Activated CD8-positive, alpha-beta memory T cell treated with anti-CD3 and anti-CD28 coated beads, Interleukin-2, amount 50 U/mL, for 24 hours (primary cell): ENCODE results near the gene IQSEC2.

ENCODE experiments used
- DNase-seq: peaks from one replicate; pipeline ENCODE4 v3.0.0-alpha.2; 2020; ENCODE audit errors: extremely low read depth

The IQSEC2 gene

DNA sequence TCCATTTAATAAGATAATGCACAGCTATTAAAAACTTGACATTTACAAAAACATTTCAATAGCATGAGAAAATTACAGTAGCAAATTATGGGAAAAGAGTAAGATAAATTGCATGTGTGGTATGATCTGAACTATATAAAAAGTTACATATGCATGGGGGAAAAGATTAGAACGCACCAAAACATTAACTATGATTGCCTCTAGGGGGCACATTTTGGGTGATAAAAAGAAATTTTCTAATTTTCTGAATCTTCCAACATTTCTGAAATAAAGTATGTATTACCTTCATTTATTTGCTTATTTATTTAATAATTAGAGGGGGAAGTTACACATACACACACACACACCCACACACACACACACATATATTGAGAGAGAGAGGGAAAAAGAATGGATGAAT, 36.8 kb downstream of the IQSEC2 start:
- DNase-seq: no peak

GRCh38 chrX:53242310-53242709, 39.1 kb downstream of the IQSEC2 start:
- no peak for DNase-seq

DNA sequence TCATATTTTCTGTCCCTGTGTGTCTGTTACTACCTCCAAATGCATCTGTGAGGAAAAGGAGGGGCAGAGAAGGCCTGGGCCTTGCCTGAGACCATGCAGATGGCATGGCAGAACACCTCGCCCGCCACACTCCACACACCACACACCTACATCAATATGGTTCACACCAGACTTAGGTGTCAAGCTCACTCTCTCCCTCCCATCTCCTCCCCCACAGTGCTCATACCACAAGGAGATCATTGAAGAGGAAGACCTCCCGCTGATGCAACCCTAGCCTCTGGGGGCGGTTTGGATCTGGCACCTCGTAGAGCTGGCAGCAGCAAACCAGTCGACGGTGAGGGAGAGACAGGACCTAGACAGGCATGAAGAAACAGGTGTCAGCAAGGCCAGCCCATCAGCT, 39.8 kb downstream of the IQSEC2 start:
- no peak for DNase-seq

DNA sequence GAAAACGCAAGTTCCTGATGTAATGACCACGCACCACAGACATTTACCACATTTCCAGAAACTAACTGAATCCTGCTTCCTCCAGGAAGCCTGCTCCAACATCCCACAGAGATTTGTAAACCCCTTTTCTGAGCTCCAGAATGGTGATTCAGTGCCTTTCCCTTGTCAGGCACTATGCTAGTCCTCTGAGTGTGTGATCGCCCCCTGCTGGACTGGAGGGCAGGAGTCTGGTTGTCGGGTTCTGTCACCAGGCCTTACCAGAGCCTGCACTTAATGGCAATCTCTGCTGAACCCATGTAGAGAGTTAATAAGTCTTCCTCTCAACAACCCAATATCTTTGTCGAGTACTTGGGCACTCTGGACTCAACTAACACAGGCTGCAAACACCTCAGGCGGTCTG, 41.9 kb downstream of the IQSEC2 start:
- DNase-seq: no peak

DNA sequence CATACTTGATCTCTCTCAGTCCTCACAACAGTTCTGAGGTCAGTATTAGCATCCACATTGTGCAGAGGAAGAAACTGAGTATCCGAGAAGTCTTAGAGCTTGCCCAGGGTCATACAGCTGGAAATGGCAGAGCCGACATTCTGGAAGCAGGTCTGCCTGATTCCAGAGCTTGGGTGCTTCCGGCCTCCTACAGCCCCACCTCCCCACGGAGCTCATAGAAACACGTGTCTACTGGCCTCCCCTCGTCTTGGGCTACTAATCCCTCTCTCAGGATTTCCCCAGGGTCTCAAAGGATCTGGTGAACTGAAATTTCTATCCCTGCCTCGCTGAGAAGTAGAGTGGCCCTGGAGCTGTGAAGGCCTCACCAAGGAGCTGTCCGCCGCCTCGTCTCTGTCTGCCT, 44.3 kb downstream of the IQSEC2 start:
- no peak for DNase-seq

DNA sequence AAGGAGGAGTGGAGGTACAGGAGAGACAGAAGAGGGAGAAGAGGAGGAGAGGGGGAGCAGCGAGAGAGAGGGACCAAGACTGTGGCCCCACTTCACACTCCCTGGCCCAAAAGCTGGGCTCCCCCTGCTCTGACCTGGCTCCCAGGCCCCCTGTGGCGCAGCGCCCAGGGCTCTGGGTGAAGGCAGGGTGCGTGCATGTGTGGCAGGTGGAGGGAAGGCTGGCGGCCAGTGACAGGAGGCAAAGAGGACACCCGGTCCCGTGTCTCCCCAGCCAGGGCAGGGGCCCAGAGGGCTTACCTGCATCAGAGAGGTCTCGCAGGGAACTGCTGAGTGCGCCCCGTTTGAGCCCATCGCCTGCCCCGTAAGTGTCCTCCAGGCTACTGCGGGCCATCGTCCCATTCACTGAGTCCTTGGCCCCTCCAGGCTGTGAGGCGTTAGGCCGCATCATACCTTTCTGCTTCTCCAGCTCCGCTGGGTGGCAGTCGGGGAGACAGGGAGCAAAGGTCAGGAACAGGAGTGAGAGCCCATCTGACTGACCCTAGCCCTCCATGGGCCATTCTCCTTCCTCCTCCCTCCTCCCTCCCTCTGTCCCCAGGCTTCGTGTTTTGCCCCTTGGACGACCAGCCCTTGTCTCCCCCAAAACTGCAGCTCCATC, 45.2 kb downstream of the IQSEC2 start:
- DNase-seq: no peak

GRCh38 chrX:53235566-53235965, 45.8 kb downstream of the IQSEC2 start:
- no peak for DNase-seq

DNA sequence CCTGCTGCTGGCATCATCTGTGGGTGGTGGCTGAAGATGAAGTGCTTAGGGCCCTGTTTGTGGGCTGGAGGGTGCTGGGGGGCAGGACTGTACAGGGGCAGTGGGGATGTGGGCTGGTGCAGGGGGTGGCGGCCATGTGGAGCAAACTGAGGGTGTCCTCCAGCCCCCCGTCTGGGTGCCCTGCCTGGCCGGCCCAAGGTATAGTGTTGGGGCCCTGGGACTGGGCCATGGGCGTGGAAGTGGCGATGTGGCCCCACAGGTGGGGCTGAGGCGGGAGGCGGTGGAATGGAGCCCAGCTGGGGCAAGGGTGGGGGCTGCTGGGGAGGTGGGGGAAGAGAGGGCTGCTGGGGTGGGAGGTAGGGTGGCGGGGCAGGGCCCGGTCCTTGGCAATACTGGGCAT, 46.9 kb downstream of the IQSEC2 start:
- no peak for DNase-seq

- DNase-seq: no peak
Observed at GRCh38 chrX:53233536-53233935, 47.8 kb downstream of the IQSEC2 start.

GRCh38 chrX:53230116-53230515, 51.3 kb downstream of the IQSEC2 start:
- DNase-seq: no peak

DNA sequence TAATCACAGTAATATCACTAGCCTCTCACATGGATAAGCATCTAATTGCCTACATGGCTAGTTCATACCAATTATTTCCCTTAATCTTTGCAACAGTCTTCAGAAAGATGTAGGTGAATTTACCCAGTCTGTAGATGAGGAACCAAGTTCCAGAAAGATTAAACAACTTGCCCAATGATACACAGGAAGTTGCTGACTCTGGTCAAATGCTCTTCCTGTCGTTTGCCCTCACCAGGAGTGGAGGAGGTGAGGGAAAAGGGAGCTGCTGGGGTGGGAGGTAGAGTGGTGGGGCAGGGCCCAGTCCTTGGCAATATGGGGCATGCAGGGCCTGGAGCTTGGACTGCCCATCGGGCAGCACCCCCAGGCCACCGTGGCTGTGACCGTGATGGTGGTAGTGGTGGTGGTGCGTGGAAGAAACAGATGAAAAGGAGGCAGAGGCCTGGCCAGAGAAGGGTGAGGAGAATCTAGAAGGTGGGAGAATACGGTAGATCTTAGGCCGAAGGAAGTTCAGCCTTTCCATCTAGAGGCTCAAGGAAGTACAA, 54.1 kb downstream of the IQSEC2 start:
- no peak for DNase-seq

DNA sequence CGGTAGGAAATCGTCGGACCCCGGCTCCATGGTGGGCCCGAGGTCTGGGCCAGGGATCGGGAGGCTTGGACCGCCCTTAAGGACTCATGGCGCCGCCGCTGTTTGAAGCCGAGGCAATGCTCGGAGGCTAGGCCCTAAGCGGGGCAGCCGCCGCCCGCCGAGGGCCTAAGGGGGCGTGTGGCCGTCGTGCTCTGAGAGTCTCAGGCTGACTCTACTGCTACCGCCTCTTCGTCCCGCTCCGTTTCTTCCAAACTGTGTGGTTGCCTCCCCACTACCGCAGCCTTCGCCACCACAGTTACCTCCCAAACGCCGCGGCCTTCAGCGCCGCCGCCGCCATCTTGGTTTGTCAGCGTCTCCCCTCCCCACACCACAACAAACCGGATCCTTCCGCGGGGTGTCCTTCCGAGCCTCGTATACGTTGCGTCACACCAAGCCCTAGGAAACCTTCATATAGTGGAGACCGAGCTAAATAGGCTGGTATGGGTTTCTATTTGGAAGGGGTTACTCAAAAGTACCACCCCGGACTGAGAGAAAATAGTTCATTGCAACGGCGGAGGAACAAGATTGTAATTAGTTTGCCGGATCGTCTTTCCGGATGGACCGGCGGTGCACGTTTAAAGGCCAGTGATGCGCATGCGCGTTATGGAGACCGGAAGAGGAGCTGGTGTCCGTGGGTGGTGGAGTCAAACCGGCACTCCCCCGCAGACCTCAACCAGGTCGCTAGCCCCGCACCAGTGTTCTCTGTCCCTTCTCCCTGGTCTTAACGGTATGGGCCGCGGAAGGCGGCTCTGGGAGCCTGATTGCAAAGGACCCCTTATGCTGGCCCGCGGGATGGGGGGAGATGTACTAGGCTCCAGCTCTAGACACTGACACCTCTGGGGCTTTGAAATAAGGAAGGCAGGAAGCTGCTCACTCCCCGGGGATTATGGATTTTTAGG, 56.3 kb downstream of the IQSEC2 start, which contains the start of gene KDM5C:
Gene KDM5C (minus strand): TSS at position 348 of the 938 bp plus-strand sequence. CDS start 318 bp downstream, at position 30.
- DNase-seq: peak; percentile 78

DNA sequence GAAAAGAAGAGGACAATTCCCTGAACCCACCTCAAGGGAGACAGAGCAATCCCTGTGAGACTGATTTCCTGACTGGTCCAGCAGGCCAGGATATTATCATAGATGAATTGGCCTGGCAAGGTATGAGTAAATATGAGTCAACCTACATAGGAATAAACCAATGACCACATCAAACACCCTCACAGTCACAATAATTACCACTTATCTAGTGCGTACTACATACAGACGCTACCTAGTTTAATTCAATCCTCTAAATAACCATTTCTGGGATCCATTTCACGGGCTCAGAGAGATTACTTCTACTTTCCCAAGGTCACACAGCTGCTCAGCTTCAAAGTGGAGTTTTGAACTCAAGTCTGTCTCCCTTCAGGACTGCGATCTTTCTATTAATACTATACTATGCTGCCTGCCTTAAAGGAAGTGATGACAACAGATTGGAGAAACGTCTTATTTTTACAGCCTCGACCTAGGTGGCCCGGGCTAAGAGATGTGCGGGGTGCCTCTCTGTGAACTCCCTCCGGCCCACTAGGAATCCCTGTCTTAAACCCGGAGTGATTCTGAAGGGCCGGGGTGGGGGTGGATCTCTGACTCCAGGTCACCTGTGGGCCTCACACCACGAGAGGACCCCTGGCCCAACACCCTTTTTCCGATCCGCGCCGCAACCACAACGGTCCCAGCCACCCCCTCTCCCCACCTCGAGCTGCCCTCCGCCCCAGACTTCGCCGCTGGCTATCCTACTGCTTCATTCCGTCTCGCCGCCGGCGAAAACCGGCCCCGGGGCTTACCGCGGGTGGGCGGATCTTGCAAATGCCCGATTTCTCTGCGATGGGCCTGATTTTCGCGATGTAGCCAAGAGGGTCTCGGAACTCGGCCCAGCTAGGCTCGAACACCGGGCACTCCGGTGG, 57.2 kb downstream of the IQSEC2 start:
- no peak for DNase-seq

DNA sequence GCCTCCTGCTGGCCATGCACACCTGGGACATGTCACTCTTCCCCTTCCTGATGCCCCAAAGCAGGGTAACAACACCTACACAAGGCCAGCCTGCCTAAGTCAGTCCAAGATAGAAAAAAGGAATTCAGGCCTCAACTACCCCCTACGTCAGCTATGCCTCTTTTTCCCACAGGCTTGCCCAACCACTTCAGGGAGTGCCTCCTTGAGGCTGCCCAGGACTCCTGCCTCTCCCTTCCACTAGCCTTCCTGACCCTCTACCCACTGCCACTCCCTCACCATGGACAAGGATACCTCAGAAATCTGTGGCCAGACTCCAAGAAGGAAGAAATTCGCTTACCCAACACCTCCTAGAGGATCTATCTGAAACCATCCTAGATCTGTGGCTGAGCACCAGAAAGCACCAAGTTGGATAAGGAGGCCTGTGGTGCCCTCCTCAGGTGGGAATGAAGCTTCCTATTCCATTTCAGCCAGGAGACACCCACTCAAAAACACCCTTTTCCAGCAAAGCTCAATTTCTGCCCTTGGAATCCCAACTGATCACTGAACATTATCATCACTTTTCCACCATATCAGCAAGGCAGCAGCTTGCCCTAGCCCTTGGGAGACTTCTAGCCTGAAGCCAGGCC, 58.2 kb downstream of the IQSEC2 start:
- no peak for DNase-seq
